Heart left ventricle (tissue), 16 donors: Measurements from ENCODE around the gene PHKA2. TPM values are rescaled to one million over a fixed set of nuclear protein-coding genes. Genes with fewer than 3 reads are reported as not detected.

ENCODE experiments used
- ATAC-seq, 4 donors: fragments of 200-7000 bp; cut with Tn5 transposase; one replicate each; pipeline ENCODE4 v1.9.1; 2020 to 2022; ENCODE audit warnings: moderate library complexity in 4 of 4, mild to moderate bottlenecking in 3 of 4, moderate number of reproducible peaks in 1 of 4
- DNase-seq, 5 donors: peaks; one replicate each; pipeline ENCODE4 v3.0.0-alpha.2; 2020
- H3K27ac ChIP-seq, 12 donors: fragments of 200-600 bp; sonication (generic) in 4 of 12; one replicate each; pipeline versions ENCODE4 v1.5.0 to v1.8.0; 2016 to 2022; ENCODE audit warnings: mild to moderate bottlenecking in 2 of 12
- H3K27me3 ChIP-seq, 9 donors: fragments of 200-600 bp; sonication (generic) in 2 of 9; one replicate each; pipeline versions ENCODE4 v1.5.1 to v1.8.0; 2016 to 2022; ENCODE audit warnings: mild to moderate bottlenecking in 3 of 9
- H3K36me3 ChIP-seq, 9 donors: fragments of 200-600 bp; sonication (generic) in 2 of 9; one replicate each; pipeline versions ENCODE4 v1.5.0 to v1.8.0; 2018 to 2022; ENCODE audit warnings: mild to moderate bottlenecking in 2 of 9
- H3K4me1 ChIP-seq, 12 donors: fragments of 200-600 bp; sonication (generic) in 4 of 12; one replicate each; pipeline versions ENCODE4 v1.5.0 to v1.8.0; 2016 to 2022; ENCODE audit warnings: mild to moderate bottlenecking in 3 of 12
- H3K4me3 ChIP-seq, 12 donors: fragments of 200-600 bp; sonication (generic) in 4 of 12; one replicate each; pipeline versions ENCODE4 v1.5.0 to v1.8.0; 2017 to 2022; ENCODE audit warnings: mild to moderate bottlenecking in 9 of 12, moderate library complexity in 4 of 12
- H3K9me3 ChIP-seq, 12 donors: fragments of 200-600 bp; sonication (generic) in 4 of 12; one replicate each; pipeline versions ENCODE4 v1.5.0 to v1.8.0; 2016 to 2022; ENCODE audit warnings: mild to moderate bottlenecking in 1 of 12
- POLR2A ChIP-seq, 2 donors: fragments of 450-650 bp; IDR thresholded peaks; one replicate each; pipeline ENCODE4 v1.6.1; 2017; ENCODE audit warnings: antibody characterized with exemption in 2 of 2, mild to moderate bottlenecking in 2 of 2, moderate library complexity in 2 of 2
- WGBS, 4 donors: extraction: QIAGEN DNeasy Blood & Tissue Kit in 2 of 4; methylation state at CpG; one replicate each; pipeline versions ENCODE4 v1.1.5 to v1.1.7; 2013 to 2018; 5-methylcytosine and 5-hydroxymethylcytosine counted together
- intact Hi-C, 10 donors: fragments of 100-400 bp; cut with DNase I; formaldehyde crosslinking; loops; one replicate each; pipeline versions ENCODE4 v1.11.1 to v1.14.2; 2022
- polyA plus RNA-seq, 2 donors: library from polyadenylated mRNA; stranded (reverse); fragments of 200-250 nt; gene quantifications; one replicate each; pipeline ENCODE4 v1.2.3, GENCODE V29; 2013
- total RNA-seq, 9 donors: library from RNA; depleted of rRNA in 2 of 9; stranded (reverse); fragments of >200 nt in 2 of 9; fragmentation: NEBNext Ultra II Directional in 3 of 9; extraction: Animal tissue kit (Norgen Biotek cat#: 25700) in 3 of 9; gene quantifications; one replicate each; pipeline versions ENCODE4 v1.1.0 to v1.2.4, GENCODE V29; 2016 to 2023
- TF ChIP-seq, protein P1 (sequence below), 12 donors: fragments of 200-600 bp; sonication (generic) in 4 of 12; IDR thresholded peaks; one replicate each; pipeline versions ENCODE4 v1.5.0 to v1.8.0; 2018 to 2022; ENCODE audit warnings: antibody characterized with exemption in 12 of 12, mild to moderate bottlenecking in 5 of 12
- donor health status: ischemic (EF 13 %, LVEDD 7.1; RV severe dilation, severe dysfunction).
- donor health status: healthy with polysubstance abuse.
- donor health status: DM: no; HTN: yes; CAD: no.
- donor health status: DM: no; HTN: no; CAD: no.
- donor health status: ischemic (EF 25% LVEDD 6.9; RV normal size, moderate dysfunction).
- donor health status: ischemic (EF 25% LVEDD 5.7; RV mildly dilated, moderate dysfunction).
- donor health status: healthy.
- donor health status: DM: yes; HTN: yes; CAD: no.
- donor health status: ischemic (EF 35%, LVEDD 5.7; RV mildly dilated, moderate dysfunction).
- donor health status: nonischemic (EF 11% LVEDD 7.7; RV severe dilation, severe dysfunction).
- donor health status: DM: yes; HTN: yes; CAD: no.
- donor health status: PGD.
- donor health status: ischemic (EF 29% LVEDD 5.4; RV normal size, mild dysfunction).
- donor health status: nonischemic (EF 23%, LVEDD 6.1; RV moderate dilation, normal function).

The PHKA2 gene
- total and polyA plus RNA-seq, 11 donors, result 13.8 to 45.7 (median 26.9) TPM

DNA sequence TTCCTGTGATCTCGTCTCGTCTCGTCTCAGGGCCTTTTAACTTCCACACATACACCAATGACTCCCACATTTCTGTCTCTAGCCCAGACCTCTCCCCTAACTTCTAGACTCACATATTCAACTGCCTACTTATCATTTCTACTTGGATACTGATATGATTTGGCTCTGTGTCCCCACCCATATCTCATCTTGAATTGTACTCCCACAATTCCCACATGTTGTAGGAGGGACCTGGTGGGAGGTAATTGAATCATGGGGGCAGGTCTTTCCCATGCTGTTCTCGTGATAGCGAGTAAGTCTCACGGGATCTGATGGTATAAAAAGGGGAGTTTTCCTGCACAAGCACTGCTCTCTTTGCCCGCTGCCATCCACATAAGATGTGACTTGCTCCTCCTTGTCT lies 8.9 kb downstream of the PHKA2 start:
- H3K9me3 ChIP-seq, result no peaks in the 10 kb centered on the region
- DNase-seq (no peak), ATAC-seq (no peak)
- peaks cover 0 to 12% (median 0%) of the 10 kb centered on the region in 12 donors for H3K4me1 ChIP-seq
- intact Hi-C loops, result no loop called here
- no peak for TF ChIP-seq POLR2A (IDR thresholded peaks at IDR 0.05)
- TF ChIP-seq, protein P1, sequence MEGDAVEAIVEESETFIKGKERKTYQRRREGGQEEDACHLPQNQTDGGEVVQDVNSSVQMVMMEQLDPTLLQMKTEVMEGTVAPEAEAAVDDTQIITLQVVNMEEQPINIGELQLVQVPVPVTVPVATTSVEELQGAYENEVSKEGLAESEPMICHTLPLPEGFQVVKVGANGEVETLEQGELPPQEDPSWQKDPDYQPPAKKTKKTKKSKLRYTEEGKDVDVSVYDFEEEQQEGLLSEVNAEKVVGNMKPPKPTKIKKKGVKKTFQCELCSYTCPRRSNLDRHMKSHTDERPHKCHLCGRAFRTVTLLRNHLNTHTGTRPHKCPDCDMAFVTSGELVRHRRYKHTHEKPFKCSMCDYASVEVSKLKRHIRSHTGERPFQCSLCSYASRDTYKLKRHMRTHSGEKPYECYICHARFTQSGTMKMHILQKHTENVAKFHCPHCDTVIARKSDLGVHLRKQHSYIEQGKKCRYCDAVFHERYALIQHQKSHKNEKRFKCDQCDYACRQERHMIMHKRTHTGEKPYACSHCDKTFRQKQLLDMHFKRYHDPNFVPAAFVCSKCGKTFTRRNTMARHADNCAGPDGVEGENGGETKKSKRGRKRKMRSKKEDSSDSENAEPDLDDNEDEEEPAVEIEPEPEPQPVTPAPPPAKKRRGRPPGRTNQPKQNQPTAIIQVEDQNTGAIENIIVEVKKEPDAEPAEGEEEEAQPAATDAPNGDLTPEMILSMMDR (IDR thresholded peaks at IDR 0.05), result no peak
- no peaks in the 10 kb centered on the region for H3K27me3 ChIP-seq
- H3K4me3 ChIP-seq, result no peak overlapping the region
- no peak overlapping the region for H3K27ac ChIP-seq
- 85 to 96% (median 92%) methylated on average over 7 of the region's 7 CpGs for WGBS, 4 donors
- no peaks in the 10 kb centered on the region for H3K36me3 ChIP-seq

DNA sequence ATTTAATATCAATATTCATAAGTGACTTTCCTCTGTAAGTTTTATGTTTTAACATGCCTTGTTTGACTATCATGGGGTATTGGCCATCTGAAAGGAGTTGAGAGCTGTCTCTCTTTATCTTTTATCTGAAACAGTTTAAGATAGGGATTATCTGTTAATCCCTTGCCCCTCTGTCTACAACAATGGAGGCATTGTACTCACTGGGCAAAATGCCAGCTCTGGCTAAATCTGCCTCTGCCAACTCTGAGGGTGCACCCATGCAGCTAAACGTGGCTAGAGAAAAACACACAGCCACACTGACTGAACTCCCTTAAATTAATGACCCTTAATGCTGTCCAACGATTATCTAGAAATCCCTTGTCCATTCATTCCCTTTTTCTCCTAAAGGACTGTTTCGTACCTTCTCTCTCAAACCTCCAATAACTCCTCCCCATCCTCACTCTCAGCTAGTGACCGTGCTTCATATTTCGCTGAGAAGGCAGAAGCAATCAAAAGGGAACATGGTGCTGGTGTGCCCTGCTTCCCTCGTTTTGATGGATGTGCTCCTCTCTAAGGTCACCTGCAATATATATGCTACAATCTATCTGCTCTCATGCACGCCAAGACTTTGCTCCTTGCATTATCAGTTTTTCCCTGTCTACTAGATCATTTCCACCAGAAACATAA lies 10.3 kb downstream of the PHKA2 start:
- Histone ChIP-seq H3K4me1 (peaks cover 0 to 12% (median 0%) of the 10 kb centered on the region in 12 donors), H3K4me3 (no peak overlapping the region), H3K27ac (no peak overlapping the region), H3K36me3 (no peaks in the 10 kb centered on the region), H3K9me3 (no peaks in the 10 kb centered on the region), H3K27me3 (no peaks in the 10 kb centered on the region)
- peak in 2 of 4 donors; percentile 46 to 53 for ATAC-seq
- intact Hi-C loops, result no loop called here
- DNase-seq, result no peak
- TF ChIP-seq, protein P1 (IDR thresholded peaks at IDR 0.05), result no peak
- no peak for TF ChIP-seq POLR2A (IDR thresholded peaks at IDR 0.05)
- WGBS, 4 donors, result 56 to 64% (median 58%) methylated on average over 7 of the region's 7 CpGs

DNA sequence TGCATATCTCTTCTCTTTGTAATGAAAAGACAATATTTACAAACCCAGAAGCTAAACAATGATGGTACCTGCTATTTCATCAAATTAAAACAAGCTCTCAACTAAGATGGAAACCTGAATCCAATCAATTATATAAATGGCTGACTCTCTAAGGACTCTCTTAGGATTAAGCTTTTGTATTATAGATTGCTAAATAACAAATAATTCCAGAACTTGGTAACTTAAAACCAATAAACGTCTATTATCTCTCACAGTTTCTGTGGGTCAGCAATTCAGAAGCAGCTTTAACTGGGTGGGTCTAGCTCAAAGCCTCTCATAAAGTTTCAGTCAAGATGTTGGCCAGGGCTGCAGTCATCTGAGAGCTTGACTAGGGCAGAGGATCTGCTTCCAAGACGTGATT lies 12.4 kb downstream of the PHKA2 start:
- Histone ChIP-seq H3K27me3 (no peaks in the 10 kb centered on the region), H3K27ac (no peak overlapping the region), H3K9me3 (no peaks in the 10 kb centered on the region), H3K36me3 (no peaks in the 10 kb centered on the region), H3K4me3 (no peak overlapping the region), H3K4me1 (peaks cover 0 to 12% (median 0%) of the 10 kb centered on the region in 12 donors)
- ATAC-seq, result no peak
- intact Hi-C loops, result no loop called here
- TF ChIP-seq POLR2A (IDR thresholded peaks at IDR 0.05), result no peak
- TF ChIP-seq, protein P1 (IDR thresholded peaks at IDR 0.05), result no peak
- no peak for DNase-seq
- 48 to 74% (median 62%) methylated on average over 2 of the region's 2 CpGs for WGBS, 4 donors

DNA sequence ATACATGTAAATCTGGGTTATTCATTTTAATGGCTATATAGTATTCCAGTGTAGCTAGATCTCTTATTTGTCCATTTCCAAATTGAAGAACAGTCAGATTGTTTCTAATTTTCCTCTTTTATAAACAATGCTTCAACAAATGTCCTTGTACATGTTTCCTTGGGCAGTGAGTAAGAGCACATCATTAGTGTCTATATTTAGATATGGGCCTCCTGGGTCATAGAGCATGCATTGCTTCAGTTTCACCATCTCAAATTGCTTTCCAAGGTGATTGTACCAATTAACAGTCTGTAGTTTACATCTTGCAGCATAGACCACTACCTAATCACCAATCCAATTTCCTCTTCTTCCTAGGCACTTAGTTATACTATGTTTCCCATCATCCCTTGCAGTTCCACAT lies 13.4 kb downstream of the PHKA2 start:
- Histone ChIP-seq H3K27me3 (no peaks in the 10 kb centered on the region), H3K36me3 (no peaks in the 10 kb centered on the region), H3K4me3 (no peak overlapping the region), H3K4me1 (peaks cover 0 to 18% (median 0%) of the 10 kb centered on the region in 12 donors), H3K27ac (no peak overlapping the region), H3K9me3 (no peaks in the 10 kb centered on the region)
- TF ChIP-seq POLR2A (IDR thresholded peaks at IDR 0.05), result no peak
- TF ChIP-seq, protein P1 (IDR thresholded peaks at IDR 0.05), result no peak
- ATAC-seq (peak in 2 of 4 donors; percentile 39 to 57), DNase-seq (no peak)
- intact Hi-C loops, result no loop called here
